CD8-positive, alpha-beta memory T cell (primary cell): ENCODE measurements around the gene OR8B3. TPM values are rescaled to one million over a fixed set of nuclear protein-coding genes. Genes with fewer than 3 reads are reported as not detected.
"Not testable (repeated sequence)": the region's sequence is repeated elsewhere in the genome, so short reads cannot be mapped to it uniquely, and the experiment has no call there.

ENCODE experiments used
- CTCF ChIA-PET: fragments of 350-600 bp; sonication (Branson Sonifier 250); formaldehyde crosslinking; loops from one replicate; lab custom pipeline; 2021; ENCODE audit warnings: antibody characterized with exemption; lab: Charles Lee
- POLR2A ChIA-PET: fragments of 350-600 bp; sonication (Branson Sonifier 250); formaldehyde crosslinking; loops from one replicate; lab custom pipeline; 2021; ENCODE audit warnings: antibody characterized with exemption; lab: Charles Lee
- DNase-seq, 5 donors: peaks; one replicate each; pipeline versions ENCODE4 v3.0.0 to v3.0.0-alpha.2; 2020 to 2022; ENCODE audit warnings: mixed read lengths in 1 of 5
- H3K27ac ChIP-seq: one replicate; pipeline ENCODE4 v1.7.0; 2013; ENCODE audit warnings: low read depth, mild to moderate bottlenecking, low read length, moderate library complexity
- H3K27me3 ChIP-seq: 2 replicates; pipeline ENCODE4 v1.7.0; 2013; ENCODE audit warnings: low read length, mild to moderate bottlenecking; ENCODE audit not compliant: insufficient read depth, poor library complexity, severe bottlenecking
- H3K36me3 ChIP-seq: 2 replicates; pipeline ENCODE4 v1.7.0; 2013; ENCODE audit warnings: mild to moderate bottlenecking, low read length, moderate library complexity; ENCODE audit not compliant: insufficient read depth
- H3K4me1 ChIP-seq: 2 replicates; pipeline ENCODE4 v1.7.0; 2013; ENCODE audit warnings: mild to moderate bottlenecking, low read length, moderate library complexity; ENCODE audit not compliant: insufficient read depth
- H3K4me3 ChIP-seq: 2 replicates; pipeline ENCODE4 v1.7.0; 2013; ENCODE audit warnings: mild to moderate bottlenecking, low read length
- H3K9me3 ChIP-seq: 2 replicates; pipeline ENCODE4 v1.7.0; 2013; ENCODE audit warnings: mild to moderate bottlenecking, low read length
- H3K27ac Mint-ChIP-seq, 8 donors: one replicate each; pipeline ENCODE4 v1.8.0; 2020 to 2021; ENCODE audit warnings: mixed read lengths in 8 of 8, mild to moderate bottlenecking in 6 of 8, inconsistent platforms in 3 of 8, moderate library complexity in 3 of 8
- H3K27me3 Mint-ChIP-seq, 2 donors: one replicate each; pipeline ENCODE4 v1.8.0; 2020 to 2021; ENCODE audit warnings: mixed read lengths in 2 of 2, mild to moderate bottlenecking in 1 of 2, moderate library complexity in 1 of 2
- H3K36me3 Mint-ChIP-seq, 3 donors: one replicate each; pipeline ENCODE4 v1.8.0; 2020 to 2021; ENCODE audit warnings: mixed read lengths in 3 of 3, inconsistent platforms in 1 of 3, mild to moderate bottlenecking in 1 of 3
- H3K4me1 Mint-ChIP-seq, 3 donors: one replicate each; pipeline ENCODE4 v1.8.0; 2020 to 2021; ENCODE audit warnings: mixed read lengths in 3 of 3, inconsistent platforms in 1 of 3, mild to moderate bottlenecking in 1 of 3
- H3K4me3 Mint-ChIP-seq, 7 donors: one replicate each; pipeline ENCODE4 v1.8.0; 2020 to 2021; ENCODE audit warnings: mixed read lengths in 7 of 7, mild to moderate bottlenecking in 6 of 7, moderate library complexity in 4 of 7, inconsistent platforms in 2 of 7
- H3K9me3 Mint-ChIP-seq, 5 donors: one replicate each; pipeline ENCODE4 v1.8.0; 2020 to 2022; ENCODE audit warnings: mixed read lengths in 5 of 5, mild to moderate bottlenecking in 3 of 5, moderate library complexity in 2 of 5, inconsistent platforms in 1 of 5
- polyA plus RNA-seq: library from polyadenylated mRNA; unstranded; fragments of 300-500 nt; fragmentation: Illumina TruSeq; gene quantifications from one replicate; pipeline ENCODE4 v1.2.3, GENCODE V29; 2021
- total RNA-seq, 2 experiments: library from RNA; stranded (reverse); gene quantifications; one replicate each; pipeline ENCODE4 v1.2.3, GENCODE V29; 2021

Gene OR8B3
- total and polyA plus RNA-seq, 3 experiments from 2014 or later: not detected

DNA sequence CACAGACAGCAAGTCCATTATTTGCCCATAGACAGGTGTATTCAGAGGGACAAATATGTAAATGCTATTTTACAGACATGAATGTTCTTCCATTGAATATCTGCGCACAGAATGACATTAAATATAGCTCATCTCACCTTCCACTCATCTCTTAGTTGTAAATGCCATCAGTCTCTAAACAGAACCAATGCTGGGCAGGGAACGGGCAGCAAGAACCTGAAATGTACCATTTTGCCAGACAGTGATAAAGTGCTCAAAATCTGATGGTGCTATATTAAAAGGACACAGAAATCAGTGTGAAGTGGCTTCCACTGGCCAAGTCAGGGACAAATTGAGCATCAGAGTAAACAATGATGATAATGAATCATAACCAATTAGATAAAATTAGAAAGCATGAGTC lies 35.9 kb upstream of the OR8B3 start:
- ChIA-PET POLR2A (no interaction called here), CTCF (no interaction called here)
- no peaks in the 10 kb centered on the region for H3K27me3 ChIP-seq
- no peak overlapping the region for H3K4me3 Mint-ChIP-seq
- H3K9me3 Mint-ChIP-seq: peaks cover 0 to 3% (median 0%) of the 10 kb centered on the region in 5 donors
- H3K9me3 ChIP-seq: no peaks in the 10 kb centered on the region
- H3K4me1 Mint-ChIP-seq: no peaks in the 10 kb centered on the region
- H3K27ac ChIP-seq: no peak overlapping the region
- no peaks in the 10 kb centered on the region for H3K36me3 Mint-ChIP-seq
- H3K4me1 ChIP-seq: no peaks in the 10 kb centered on the region
- no peak overlapping the region for H3K4me3 ChIP-seq
- no peak for DNase-seq
- H3K27ac Mint-ChIP-seq: no peak overlapping the region
- H3K36me3 ChIP-seq: no peaks in the 10 kb centered on the region
- H3K27me3 Mint-ChIP-seq: peaks cover 0 to 1% of the 10 kb centered on the region in 2 donors

GRCh38 chr11:124429599-124429998 lies 30.8 kb upstream of the OR8B3 start:
- H3K27ac ChIP-seq: no peak overlapping the region
- DNase-seq: no peak
- no peak overlapping the region for H3K4me3 ChIP-seq
- no peaks in the 10 kb centered on the region for H3K36me3 ChIP-seq
- Mint-ChIP-seq H3K36me3 (no peaks in the 10 kb centered on the region), H3K27me3 (peaks cover 0 to 7% of the 10 kb centered on the region in 2 donors), H3K4me1 (no peaks in the 10 kb centered on the region), H3K9me3 (peaks cover 2 to 9% (median 4%) of the 10 kb centered on the region in 5 donors), H3K4me3 (no peak overlapping the region), H3K27ac (no peak overlapping the region)
- ChIA-PET CTCF (no interaction called here), POLR2A (no interaction called here)
- H3K9me3 ChIP-seq: no peaks in the 10 kb centered on the region
- H3K4me1 ChIP-seq: no peaks in the 10 kb centered on the region
- no peaks in the 10 kb centered on the region for H3K27me3 ChIP-seq

- Histone ChIP-seq H3K36me3 (no peaks in the 10 kb centered on the region), H3K27me3 (no peaks in the 10 kb centered on the region), H3K4me1 (no peaks in the 10 kb centered on the region), H3K27ac (no peak within 1 kb of the TSS), H3K9me3 (no peaks in the 10 kb centered on the region), H3K4me3 (no peak within 1 kb of the TSS)
- Mint-ChIP-seq H3K27ac (peak within 1 kb of the TSS in 1 of 8 donors; percentile 22), H3K4me3 (no peak within 1 kb of the TSS), H3K9me3 (peaks cover 2 to 6% (median 4%) of the 10 kb centered on the region in 5 donors), H3K4me1 (no peaks in the 10 kb centered on the region), H3K27me3 (peaks cover 8 to 14% of the 10 kb centered on the region in 2 donors), H3K36me3 (no peaks in the 10 kb centered on the region)
- POLR2A ChIA-PET: no interaction called here
- no peak for DNase-seq
- CTCF ChIA-PET: no interaction called here
These were observed 25.6 kb upstream of the OR8B3 start, which contains the start of gene OR8B4 for GRCh38 chr11:124424384-124424921. Gene OR8B4, minus strand, starts transcription at chr11:124424871. Its CDS starts 0 bp downstream, at chr11:124424871.

DNA sequence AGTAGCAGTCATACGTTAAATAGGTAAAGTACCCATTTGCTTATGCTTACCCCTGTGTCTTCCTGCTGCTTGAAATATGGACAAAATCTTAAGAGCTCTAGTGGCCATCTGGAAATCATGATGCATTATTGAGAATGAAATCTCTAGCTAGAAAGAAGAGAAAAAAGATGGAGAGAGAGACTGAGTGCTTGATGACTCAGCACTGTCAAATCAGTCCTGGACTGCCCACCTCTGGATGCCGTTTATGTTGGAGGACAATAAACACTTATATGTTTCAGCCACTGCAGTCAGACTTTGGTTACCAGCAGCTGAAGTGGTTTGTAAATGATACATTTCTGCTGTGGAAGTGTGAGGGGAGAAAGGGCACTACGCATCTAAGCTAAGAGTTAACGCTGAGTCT lies 22.2 kb upstream of the OR8B3 start:
- Histone ChIP-seq H3K4me3 (no peak overlapping the region), H3K36me3 (no peaks in the 10 kb centered on the region), H3K9me3 (no peaks in the 10 kb centered on the region), H3K27me3 (no peaks in the 10 kb centered on the region), H3K27ac (no peak overlapping the region), H3K4me1 (no peaks in the 10 kb centered on the region)
- H3K27ac Mint-ChIP-seq: no peak overlapping the region
- no peak for DNase-seq
- peaks cover 0 to 3% (median 0%) of the 10 kb centered on the region in 5 donors for H3K9me3 Mint-ChIP-seq
- no peak overlapping the region for H3K4me3 Mint-ChIP-seq
- POLR2A ChIA-PET: no interaction called here
- H3K27me3 Mint-ChIP-seq: peaks cover 7 to 14% of the 10 kb centered on the region in 2 donors
- CTCF ChIA-PET: no interaction called here
- H3K36me3 Mint-ChIP-seq: no peaks in the 10 kb centered on the region
- no peaks in the 10 kb centered on the region for H3K4me1 Mint-ChIP-seq

- POLR2A ChIA-PET: no interaction called here
These were observed 16.6 kb upstream of the OR8B3 start for GRCh38 chr11:124415356-124415923.

DNA sequence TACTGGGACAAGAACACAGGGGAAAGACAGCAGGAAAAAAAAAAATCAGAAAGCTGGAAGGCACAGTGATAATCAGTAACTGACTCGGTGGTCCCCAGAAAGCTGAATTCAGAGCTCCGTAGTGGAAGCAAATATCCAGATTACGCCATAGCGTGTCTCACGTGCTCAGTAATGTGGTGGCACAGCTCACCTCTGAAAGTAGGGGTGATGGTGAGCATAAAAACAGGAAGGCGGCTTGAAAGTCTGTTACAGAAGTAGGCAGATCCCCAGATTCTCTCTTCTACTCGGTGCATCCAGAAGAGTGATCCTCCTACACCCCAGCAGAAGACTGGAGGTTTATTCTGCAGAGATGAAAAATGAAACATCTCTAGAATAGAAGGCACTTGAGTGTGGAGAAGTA lies 11.1 kb upstream of the OR8B3 start:
- H3K4me3 Mint-ChIP-seq: no peak overlapping the region
- H3K27me3 ChIP-seq: peaks cover 2% of the 10 kb centered on the region
- H3K4me1 Mint-ChIP-seq: no peaks in the 10 kb centered on the region
- no peak overlapping the region for H3K27ac Mint-ChIP-seq
- no peaks in the 10 kb centered on the region for H3K36me3 Mint-ChIP-seq
- ChIA-PET CTCF (no interaction called here), POLR2A (no interaction called here)
- H3K36me3 ChIP-seq: no peaks in the 10 kb centered on the region
- no peaks in the 10 kb centered on the region for H3K9me3 Mint-ChIP-seq
- H3K4me3 ChIP-seq: no peak overlapping the region
- H3K4me1 ChIP-seq: no peaks in the 10 kb centered on the region
- H3K9me3 ChIP-seq: no peaks in the 10 kb centered on the region
- no peak overlapping the region for H3K27ac ChIP-seq
- DNase-seq: no peak
- peaks cover 4 to 9% of the 10 kb centered on the region in 2 donors for H3K27me3 Mint-ChIP-seq

More at GRCh38 chr11:124415356-124415923, 16.6 kb upstream of the OR8B3 start:
- no peak overlapping the region for H3K27ac ChIP-seq
- H3K9me3 ChIP-seq: no peaks in the 10 kb centered on the region
- H3K36me3 Mint-ChIP-seq: no peaks in the 10 kb centered on the region
- no peaks in the 10 kb centered on the region for H3K4me1 Mint-ChIP-seq
- no peaks in the 10 kb centered on the region for H3K36me3 ChIP-seq
- H3K4me1 ChIP-seq: no peaks in the 10 kb centered on the region
- no peak overlapping the region for H3K4me3 Mint-ChIP-seq
- DNase-seq: peak in 1 of 5 donors; percentile 4
- CTCF ChIA-PET: no interaction called here
- peaks cover 0 to 3% (median 0%) of the 10 kb centered on the region in 5 donors for H3K9me3 Mint-ChIP-seq
- no peak overlapping the region for H3K27ac Mint-ChIP-seq
- peaks cover 2% of the 10 kb centered on the region for H3K27me3 ChIP-seq
- peaks cover 2 to 4% of the 10 kb centered on the region in 2 donors for H3K27me3 Mint-ChIP-seq
- no peak overlapping the region for H3K4me3 ChIP-seq

DNA sequence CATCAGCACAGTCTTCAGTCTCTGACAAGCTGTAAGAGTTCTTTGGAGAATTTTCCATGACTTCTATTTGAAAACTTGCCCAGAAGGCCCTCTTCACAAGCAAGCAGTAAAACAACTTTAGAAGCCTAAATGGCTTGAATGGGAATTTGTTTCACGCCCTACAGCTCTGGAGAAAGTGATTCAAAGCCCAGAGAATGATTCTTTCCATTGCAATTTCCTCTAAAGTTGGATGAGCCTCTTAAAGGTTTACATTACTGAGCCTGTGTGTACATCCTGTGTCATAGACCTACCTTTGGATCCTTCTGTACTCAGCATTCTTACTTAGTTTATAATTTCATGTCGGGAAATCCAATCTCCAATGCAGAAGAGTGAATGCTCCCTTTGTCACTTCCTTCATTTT lies 6.8 kb upstream of the OR8B3 start:
- Mint-ChIP-seq H3K27ac (no peak overlapping the region), H3K36me3 (no peaks in the 10 kb centered on the region), H3K4me3 (no peak overlapping the region), H3K9me3 (no peaks in the 10 kb centered on the region), H3K4me1 (peaks cover 0 to 3% (median 0%) of the 10 kb centered on the region in 3 donors), H3K27me3 (peaks cover 4 to 5% of the 10 kb centered on the region in 2 donors)
- no peaks in the 10 kb centered on the region for H3K27me3 ChIP-seq
- ChIA-PET POLR2A (no interaction called here), CTCF (no interaction called here)
- H3K36me3 ChIP-seq: no peaks in the 10 kb centered on the region
- no peaks in the 10 kb centered on the region for H3K9me3 ChIP-seq
- H3K27ac ChIP-seq: no peak overlapping the region
- DNase-seq: no peak
- H3K4me3 ChIP-seq: no peak overlapping the region
- no peaks in the 10 kb centered on the region for H3K4me1 ChIP-seq

DNA sequence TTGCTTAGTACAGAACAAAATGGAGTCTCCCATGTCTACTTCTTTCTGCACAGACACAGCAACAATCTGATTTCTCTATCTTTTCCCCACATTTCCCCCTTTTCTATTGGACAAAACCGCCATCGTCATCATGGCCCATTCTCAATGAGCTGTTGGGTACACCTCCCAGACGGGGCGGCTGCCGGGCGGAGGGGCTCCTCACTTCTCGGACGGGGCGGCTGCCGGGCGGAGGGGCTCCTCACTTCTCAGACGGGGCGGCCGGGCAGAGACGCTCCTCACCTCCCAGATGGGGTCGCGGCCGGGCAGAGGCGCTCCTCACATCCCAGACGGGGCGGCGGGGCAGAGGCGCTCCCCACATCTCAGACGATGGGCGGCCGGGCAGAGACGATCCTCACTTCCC lies 4.4 kb upstream of the OR8B3 start:
- H3K27ac ChIP-seq, H3K4me3 Mint-ChIP-seq, H3K4me1 ChIP-seq, POLR2A ChIA-PET, H3K27ac Mint-ChIP-seq, H3K27me3 ChIP-seq, H3K36me3 ChIP-seq, H3K9me3 ChIP-seq, DNase-seq, H3K4me3 ChIP-seq, H3K27me3 Mint-ChIP-seq, H3K36me3 Mint-ChIP-seq, H3K4me1 Mint-ChIP-seq, CTCF ChIA-PET, H3K9me3 Mint-ChIP-seq: not testable (repeated sequence)
